ENCODE results near the gene INHBE.

GRCh38 chr12:57429473-57430111, 25.5 kb upstream of the INHBE start:
- TF ChIP-seq CTCF (conservative IDR thresholded peaks at IDR 0.05; ENCODE audit: low read length) (no peak), EZH2phosphoT487 (IDR thresholded peaks at IDR 0.05; ENCODE audit: borderline replicate concordance) (no peak)
